K562 (cell line): ENCODE results near the gene CHCHD10. TPM values are rescaled to one million over a fixed set of nuclear protein-coding genes. Genes with fewer than 3 reads are reported as not detected.
A peak's percentile ranks its signal among the peaks of the same experiment; 100 is the strongest.

Source experiments
- CBFA2T2 ChIP-seq: fragments of 450-650 bp; conservative IDR thresholded peaks from 2 replicates; pipeline ENCODE4 v1.6.1; 2017; ENCODE audit warnings: mild to moderate bottlenecking
- CHD1 ChIP-seq: fragments of 200-600 bp; sonication (generic); IDR thresholded peaks from one replicate; pipeline ENCODE4 v1.6.1; 2012; ENCODE audit warnings: mild to moderate bottlenecking, moderate library complexity, low read length, inconsistent platforms
- ELF2 ChIP-seq: fragments of 250-450 bp; sonication (Bioruptor Pico); IDR thresholded peaks from 2 replicates; pipeline ENCODE4 v1.5.0; 2021; ENCODE audit warnings: mild to moderate bottlenecking
- GABPA ChIP-seq: fragments of 200-800 bp; sonication (Bioruptor generic); conservative IDR thresholded peaks from 2 replicates; pipeline ENCODE4 v1.6.1; 2016; ENCODE audit warnings: low read depth, missing genetic modification characterization, missing compliant biosample characterization
- HIVEP1 ChIP-seq: fragments of 250-450 bp; sonication (Bioruptor Pico); IDR thresholded peaks from 2 replicates; pipeline ENCODE4 v1.4.0; 2020; ENCODE audit warnings: mild to moderate bottlenecking
- MEF2D ChIP-seq: conservative IDR thresholded peaks from 2 replicates; pipeline ENCODE4 v1.6.1; 2016; ENCODE audit warnings: low read depth, missing genetic modification characterization, missing compliant biosample characterization
- MXI1 ChIP-seq: IDR thresholded peaks from 2 replicates; pipeline ENCODE4 v1.6.1; 2011; ENCODE audit warnings: low read depth, mild to moderate bottlenecking, improper control_type of control experiment, low read length
- NCOA2 ChIP-seq, 2 experiments: fragments of 450-650 bp; IDR thresholded peaks; 2 replicates each; pipeline ENCODE4 v1.6.1; 2018; ENCODE audit warnings: mild to moderate bottlenecking in 2 of 2, moderate library complexity in 1 of 2; ENCODE audit not compliant: partially characterized antibody in 2 of 2
- NFE2 ChIP-seq: IDR thresholded peaks from 2 replicates; pipeline ENCODE4 v1.6.1; 2014; ENCODE audit warnings: antibody characterized with exemption, low read depth
- POLR2AphosphoS2 ChIP-seq: IDR thresholded peaks from 2 replicates; pipeline ENCODE4 v1.6.1; 2012; ENCODE audit warnings: low read length, improper control_type of control experiment
- RBM39 ChIP-seq: fragments of 200-400 bp; formaldehyde crosslinking; optimal IDR thresholded peaks from 2 replicates; pipeline ENCODE3; 2018; ENCODE audit warnings: low read depth, low read length
- SLC30A9 ChIP-seq: fragments of 250-450 bp; sonication (Bioruptor Pico); IDR thresholded peaks from 2 replicates; pipeline ENCODE4 v1.8.0; 2022; ENCODE audit warnings: mild to moderate bottlenecking, moderate library complexity
- SMARCE1 ChIP-seq: fragments of 450-650 bp; IDR thresholded peaks from 2 replicates; pipeline ENCODE4 v1.7.1; 2016; ENCODE audit warnings: mild to moderate bottlenecking
- TCF15 ChIP-seq: fragments of 250-450 bp; sonication (Bioruptor Pico); IDR thresholded peaks from 2 replicates; pipeline ENCODE4 v1.8.0; 2022; ENCODE audit warnings: moderate library complexity, mild to moderate bottlenecking, inconsistent platforms
- TEAD1 ChIP-seq, 2 experiments: fragments of 450-650 bp in 1 of 2; sonication (generic) in 1 of 2; formaldehyde crosslinking; IDR thresholded peaks; 2 replicates each; pipeline versions ENCODE4 v1.4.0 to v1.8.0; 2020 to 2022; ENCODE audit warnings: mild to moderate bottlenecking in 2 of 2, missing genetic modification reagents in 1 of 2
- TOE1 ChIP-seq, 2 experiments: fragments of 450-650 bp in 1 of 2; sonication (generic) in 1 of 2; formaldehyde crosslinking in 1 of 2; IDR thresholded peaks; 2 replicates each; pipeline versions ENCODE4 v1.7.1 to v1.8.0; 2016 to 2022; ENCODE audit warnings: borderline replicate concordance in 2 of 2, mild to moderate bottlenecking in 2 of 2, antibody characterized with exemption in 1 of 2, inconsistent platforms in 1 of 2, low read depth in 1 of 2, missing genetic modification reagents in 1 of 2, moderate library complexity in 1 of 2
- ZBTB11 ChIP-seq, 3 experiments: fragments of 200-800 bp in 1 of 3; fragments of 250-450 bp in 1 of 3; fragments of 450-650 bp in 1 of 3; sonication (Bioruptor Pico) in 1 of 3; sonication (Bioruptor generic) in 1 of 3; formaldehyde crosslinking in 1 of 3; IDR thresholded peaks; 2 replicates each; pipeline versions ENCODE4 v1.6.1 to v1.8.0; 2016 to 2022; ENCODE audit warnings: mild to moderate bottlenecking in 2 of 3, missing genetic modification characterization in 2 of 3, missing compliant biosample characterization in 1 of 3, moderate library complexity in 1 of 3
- ZBTB49 ChIP-seq: sonication (generic); formaldehyde crosslinking; IDR thresholded peaks from 2 replicates; pipeline ENCODE4 v1.8.0; 2022; ENCODE audit warnings: missing genetic modification reagents, mild to moderate bottlenecking, borderline replicate concordance
- ZSCAN32 ChIP-seq: fragments of 450-650 bp; formaldehyde crosslinking; IDR thresholded peaks from 2 replicates; pipeline ENCODE4 v1.4.0; 2020; ENCODE audit warnings: mild to moderate bottlenecking, moderate library complexity
- polyA plus RNA-seq, 8 experiments: library from polyadenylated mRNA; depleted of rRNA in 4 of 8; stranded (reverse) in 5 of 8; unstranded in 3 of 8; fragments of >200 nt; fragmentation: Nextera tagmentation in 2 of 8; fragmentation: Illumina TruSeq in 1 of 8; extraction: Ambion mirVana in 2 of 8; extraction: Trizol in 1 of 8; gene quantifications; 2 replicates each; pipeline versions ENCODE4 v1.2.1 to v1.2.3, GENCODE V29; 2011 to 2014; ENCODE audit warnings: inconsistent platforms in 1 of 8, missing spikeins in 1 of 8
- total RNA-seq, 7 experiments: library from RNA; depleted of rRNA in 6 of 7; stranded (reverse); fragments of >200 nt in 6 of 7; fragmentation: Illumina TruSeq in 2 of 7; extraction: Trizol in 2 of 7; gene quantifications; 2 replicates each; pipeline versions ENCODE4 v1.2.1 to v1.2.3, GENCODE V29; 2011 to 2021; ENCODE audit warnings: low replicate concordance in 1 of 7

The CHCHD10 gene
- total and polyA plus RNA-seq, 9 of the 15 experiments (the other 6 are each of a cell fraction or from before 2014, with no cell fraction given) = 15.2 to 292 (median 102) TPM

GRCh38 chr22:23716811-23717801 is 50.7 kb downstream of the CHCHD10 start (continued):
- TF ChIP-seq TEAD1 (CRISPR knock-in tag; IDR thresholded peaks at IDR 0.05) = peak in 1 of 2 experiments; percentile 66; a peak in 1 of 4 replicates
- TF ChIP-seq HIVEP1 (CRISPR knock-in tag) = no peak
- TF ChIP-seq GABPA = peak; percentile 37
- TF ChIP-seq MEF2D = no peak
- no peak for TF ChIP-seq CHD1
- TF ChIP-seq NFE2 = no peak
- TF ChIP-seq SLC30A9 (CRISPR knock-in tag) = no peak
- no peak for TF ChIP-seq RBM39
- no peak for TF ChIP-seq SMARCE1
- no peak for TF ChIP-seq TCF15 (CRISPR knock-in tag)
- no peak for TF ChIP-seq ZBTB11 (CRISPR knock-in tag; IDR thresholded peaks at IDR 0.05)
- no peak for TF ChIP-seq ZSCAN32 (CRISPR knock-in tag)
- TF ChIP-seq NCOA2 (IDR thresholded peaks at IDR 0.05; ENCODE audit: partially characterized antibody in 2 of 2) = no peak
- peak; percentile 40 for TF ChIP-seq CBFA2T2
- no peak for TF ChIP-seq POLR2AphosphoS2
- no peak for TF ChIP-seq ZBTB49 (CRISPR knock-in tag)
- TF ChIP-seq MXI1 = no peak
- TF ChIP-seq ELF2 = no peak
- peak; percentile 85 for TF ChIP-seq TOE1 (IDR thresholded peaks at IDR 0.05; ENCODE audit: borderline replicate concordance)
- TF ChIP-seq TOE1 (CRISPR knock-in tag; IDR thresholded peaks at IDR 0.05; ENCODE audit: borderline replicate concordance, low read depth) = no peak
